K562 (cell line): Measurements from ENCODE around the gene GIMAP8. TPM values are rescaled to one million over a fixed set of nuclear protein-coding genes. Genes with fewer than 3 reads are reported as not detected.

Source experiments
- ATAC-seq: fragments of 200-7000 bp; cut with Tn5 transposase; 3 replicates; pipeline ENCODE4 v1.9.1; 2020; ENCODE audit warnings: moderate library complexity
- BruUV-seq: library from RNA; stranded (reverse); fragments of 400-500 nt; replicated peaks from 2 replicates; lab custom pipeline; 2021; lab: Mats Ljungman, UMichigan
- CTCF ChIA-PET: fragments of 300-600 bp; formaldehyde crosslinking; extraction: SDS; loops from one replicate; lab custom pipeline; 2021; ENCODE audit warnings: low intra/inter-chr PET ratio; lab: Yijun Ruan, JAX
- POLR2A ChIA-PET: fragments of 300-600, 350-650 bp; sonication (Branson Sonifier 250); formaldehyde crosslinking; extraction: SDS; loops from one replicate; lab custom pipeline; 2021; ENCODE audit warnings: antibody characterized with exemption, inconsistent platforms; lab: Yijun Ruan, JAX
- DNase-seq, 4 experiments: peaks; one replicate each; pipeline versions ENCODE4 v3.0.0 to v3.0.0-alpha.2; 2011 to 2018; ENCODE audit warnings: low spot score in 3 of 4, mixed read lengths in 3 of 4; ENCODE audit errors: extremely low read depth in 1 of 4
- FAIRE-seq: peaks from 2 replicates; lab custom pipeline; 2011; peaks lifted over from hg19 to GRCh38; lab: Jason Lieb, UNC
- H2AFZ ChIP-seq: 2 replicates; pipeline ENCODE4 v1.6.0; 2011; ENCODE audit warnings: low read depth, low read length, control low read depth, inconsistent platforms
- H3K27ac ChIP-seq: fragments of 200-600 bp; 3 replicates; pipeline ENCODE4 v1.8.0; 2011; ENCODE audit warnings: low read depth, mild to moderate bottlenecking, control low read depth, inconsistent platforms, low read length, moderate library complexity, mixed read lengths; ENCODE audit errors: extremely low read depth
- H3K27me3 ChIP-seq, 2 experiments: fragments of 300-600 bp in 1 of 2; 2 replicates in 1 of 2; 3 replicates in 1 of 2; pipeline versions ENCODE4 v1.6.0 to v1.8.0; 2011; ENCODE audit warnings: inconsistent platforms in 2 of 2, low read length in 2 of 2, mild to moderate bottlenecking in 1 of 2, mixed read lengths in 1 of 2, moderate library complexity in 1 of 2; ENCODE audit not compliant: control insufficient read depth in 2 of 2, insufficient read depth in 2 of 2
- H3K36me3 ChIP-seq: fragments of 300-600 bp; 3 replicates; pipeline ENCODE4 v1.8.0; 2011; ENCODE audit warnings: mild to moderate bottlenecking, low read length, inconsistent platforms; ENCODE audit not compliant: control insufficient read depth, insufficient read depth
- H3K4me1 ChIP-seq, 2 experiments: fragments of 200-600 bp in 1 of 2; replicated peaks in 1 of 2; 2 replicates in 1 of 2; 3 replicates in 1 of 2; pipeline versions ENCODE4 v1.5.1 to v1.8.0; 2011; ENCODE audit warnings: inconsistent platforms in 2 of 2, low read length in 2 of 2, mild to moderate bottlenecking in 1 of 2, mixed read lengths in 1 of 2, moderate library complexity in 1 of 2; ENCODE audit not compliant: control insufficient read depth in 2 of 2, insufficient read depth in 2 of 2
- H3K4me2 ChIP-seq: 2 replicates; pipeline ENCODE4 v1.6.1; 2011; ENCODE audit warnings: low read length, control low read depth, inconsistent platforms, mixed read lengths; ENCODE audit not compliant: insufficient read depth
- H3K4me3 ChIP-seq: fragments of 200-600 bp; sonication (generic), shearing (Covaris generic); 2 replicates; pipeline ENCODE4 v1.5.1; 2016; ENCODE audit warnings: control low read depth, inconsistent platforms
- H3K79me2 ChIP-seq: fragments of 200-600 bp; 3 replicates; pipeline ENCODE4 v1.8.0; 2011; ENCODE audit warnings: low read length, inconsistent platforms; ENCODE audit not compliant: control insufficient read depth, insufficient read depth
- H3K9ac ChIP-seq, 2 experiments: 2 replicates each; pipeline versions ENCODE4 v1.6.0 to v1.6.1; 2011; ENCODE audit warnings: low read depth in 2 of 2, low read length in 2 of 2, control low read depth in 1 of 2, inconsistent platforms in 1 of 2, mild to moderate bottlenecking in 1 of 2, mixed read lengths in 1 of 2; ENCODE audit not compliant: insufficient read depth in 1 of 2
- H3K9me1 ChIP-seq: one replicate; pipeline ENCODE4 v1.6.0; 2011; ENCODE audit warnings: inconsistent platforms, mild to moderate bottlenecking, low read length, moderate library complexity; ENCODE audit not compliant: control insufficient read depth, insufficient read depth
- H3K9me3 ChIP-seq: replicated peaks from 2 replicates; pipeline ENCODE4 v1.5.1; 2011; ENCODE audit warnings: low read depth, low read length, inconsistent platforms; ENCODE audit not compliant: control insufficient read depth, insufficient read depth
- H4K20me1 ChIP-seq: replicated peaks from 2 replicates; pipeline ENCODE4 v1.6.1; 2011; ENCODE audit warnings: low read length, inconsistent platforms, mixed read lengths; ENCODE audit not compliant: control insufficient read depth, insufficient read depth
- ARHGAP35 ChIP-seq: fragments of 450-650 bp; IDR thresholded peaks from 2 replicates; pipeline ENCODE4 v1.6.1; 2018; ENCODE audit not compliant: partially characterized antibody
- BDP1 ChIP-seq: IDR thresholded peaks from 3 replicates; pipeline ENCODE4 v1.6.1; 2011; ENCODE audit not compliant: insufficient read length, insufficient read depth
- CAMTA2 ChIP-seq: fragments of 250-450 bp; sonication (Bioruptor Pico); conservative IDR thresholded peaks from 2 replicates; pipeline ENCODE4 v1.5.1; 2022
- EGR1 ChIP-seq: fragments of 450-650 bp; conservative IDR thresholded peaks from 2 replicates; pipeline ENCODE4 v1.6.1; 2017; ENCODE audit warnings: mild to moderate bottlenecking
- FOXM1 ChIP-seq, 2 experiments: fragments of 450-650 bp in 1 of 2; sonication (generic) in 1 of 2; formaldehyde crosslinking in 1 of 2; IDR thresholded peaks; 2 replicates each; pipeline versions ENCODE4 v1.6.1 to v1.9.0; 2017 to 2022; ENCODE audit warnings: low read depth in 2 of 2, mild to moderate bottlenecking in 2 of 2, missing genetic modification reagents in 1 of 2, moderate library complexity in 1 of 2
- HNRNPLL ChIP-seq: fragments of 200-400 bp; formaldehyde crosslinking; IDR thresholded peaks from 2 replicates; pipeline ENCODE4 v1.6.1; 2017; ENCODE audit warnings: low read length, low read depth, mild to moderate bottlenecking; ENCODE audit not compliant: poor library complexity, severe bottlenecking
- IRF2 ChIP-seq: sonication (generic); formaldehyde crosslinking; IDR thresholded peaks from 2 replicates; pipeline ENCODE4 v1.8.1; 2022; ENCODE audit warnings: mild to moderate bottlenecking, missing genetic modification reagents
- KAT7 ChIP-seq: sonication (generic); formaldehyde crosslinking; IDR thresholded peaks from 2 replicates; pipeline ENCODE4 v1.8.0; 2022; ENCODE audit warnings: missing genetic modification reagents, mild to moderate bottlenecking, borderline replicate concordance
- RAD51 ChIP-seq: fragments of 450-650 bp; IDR thresholded peaks from 2 replicates; pipeline ENCODE4 v1.7.1; 2016; ENCODE audit warnings: low read depth, mild to moderate bottlenecking, borderline replicate concordance
- THRAP3 ChIP-seq: fragments of 450-650 bp; IDR thresholded peaks from 2 replicates; pipeline ENCODE4 v1.6.1; 2016; ENCODE audit warnings: mild to moderate bottlenecking, inconsistent platforms, borderline replicate concordance
- ZFPM2 ChIP-seq: fragments of 250-450 bp; sonication (Bioruptor Pico); IDR thresholded peaks from 2 replicates; pipeline ENCODE4 v1.5.1; 2022; ENCODE audit warnings: mild to moderate bottlenecking
- WGBS: fragments of 100-300 bp; shearing (Covaris generic); methylation state at CpG from one replicate; pipeline ENCODE4 v1.1.6; 2016; ENCODE audit warnings: low coverage, mixed read lengths; ENCODE audit not compliant: insufficient coverage; ENCODE audit errors: missing lambda C conversion rate; 5-methylcytosine and 5-hydroxymethylcytosine counted together
- in situ Hi-C: fragments of 300-500 bp; cut with MboI; formaldehyde crosslinking; loops from 4 replicates; pipeline ENCODE4 v1.15.0; 2018; ENCODE audit warnings: inconsistent platforms, mixed read lengths
- intact Hi-C: fragments of 100-400 bp; cut with micrococcal nuclease; formaldehyde crosslinking; loops from 2 replicates; pipeline ENCODE4 v1.14.2; 2022
- polyA plus RNA-seq, 8 experiments: library from polyadenylated mRNA; depleted of rRNA in 4 of 8; stranded (reverse) in 5 of 8; unstranded in 3 of 8; fragments of >200 nt; fragmentation: Nextera tagmentation in 2 of 8; fragmentation: Illumina TruSeq in 1 of 8; extraction: Ambion mirVana in 2 of 8; extraction: Trizol in 1 of 8; gene quantifications; 2 replicates each; pipeline versions ENCODE4 v1.2.1 to v1.2.3, GENCODE V29; 2011 to 2014; ENCODE audit warnings: inconsistent platforms in 1 of 8, missing spikeins in 1 of 8
- total RNA-seq, 7 experiments: library from RNA; depleted of rRNA in 6 of 7; stranded (reverse); fragments of >200 nt in 6 of 7; fragmentation: Illumina TruSeq in 2 of 7; extraction: Trizol in 2 of 7; gene quantifications; 2 replicates each; pipeline versions ENCODE4 v1.2.1 to v1.2.3, GENCODE V29; 2011 to 2021; ENCODE audit warnings: low replicate concordance in 1 of 7
- TF ChIP-seq, protein P1 (sequence below): sonication (generic); formaldehyde crosslinking; IDR thresholded peaks from 2 replicates; pipeline ENCODE4 v1.8.0; 2022; ENCODE audit warnings: missing genetic modification reagents, mild to moderate bottlenecking, borderline replicate concordance
- TF ChIP-seq, protein P2 (sequence below): fragments of 450-650 bp; IDR thresholded peaks from one replicate; pipeline ENCODE4 v1.6.1; 2018; ENCODE audit warnings: mild to moderate bottlenecking, moderate library complexity; ENCODE audit not compliant: partially characterized antibody
- TF ChIP-seq, protein P3 (sequence below): sonication (generic); formaldehyde crosslinking; IDR thresholded peaks from 2 replicates; pipeline ENCODE4 v1.8.1; 2023; ENCODE audit warnings: mild to moderate bottlenecking, missing genetic modification reagents, moderate library complexity
- TF ChIP-seq, protein P4 (sequence below): fragments of 200-800 bp; sonication (Bioruptor generic); IDR thresholded peaks from 2 replicates; pipeline ENCODE4 v1.6.1; 2016; ENCODE audit warnings: missing genetic modification characterization, missing compliant biosample characterization

The GIMAP8 gene
- total and polyA plus RNA-seq, 9 of the 15 experiments (the other 6 are each of a cell fraction or from before 2014, with no cell fraction given) = not detected

DNA sequence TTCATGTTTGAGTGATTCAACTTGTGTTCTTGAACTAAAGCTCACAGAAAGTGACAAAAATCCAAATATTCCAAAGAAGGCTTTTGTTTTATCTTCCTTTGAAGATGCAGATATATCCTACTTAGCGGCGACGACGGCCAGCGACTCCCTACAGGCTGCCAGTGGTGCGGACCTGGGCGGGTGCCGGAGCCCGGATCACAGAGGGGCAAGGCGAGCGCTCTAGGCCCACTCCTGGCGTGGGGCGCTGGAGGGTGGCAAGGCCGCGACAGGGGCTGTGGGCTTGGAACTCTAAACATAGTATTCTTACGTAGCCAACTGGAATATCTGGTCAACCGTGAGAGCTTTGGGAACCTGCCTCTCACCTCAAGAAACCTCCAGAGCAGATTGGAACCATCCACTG lies 63.3 kb downstream of the GIMAP8 start:
- no peaks in the 10 kb centered on the region for H3K79me2 ChIP-seq
- H3K27me3 ChIP-seq = peaks cover 14 to 16% of the 10 kb centered on the region in 2 experiments; a peak in 4 of 5 replicates
- 0% methylated on average over 17 of the region's 17 CpGs for WGBS
- in situ Hi-C loops = no loop called here
- H3K9ac ChIP-seq = no peak overlapping the region
- TF ChIP-seq ARHGAP35 (no peak), BDP1 (no peak), RAD51 (no peak), HNRNPLL (no peak), FOXM1 (IDR thresholded peaks at IDR 0.05; ENCODE audit: low read depth) (no peak), FOXM1 (CRISPR knock-in tag; IDR thresholded peaks at IDR 0.05; ENCODE audit: low read depth) (no peak), THRAP3 (no peak), EGR1 (no peak), ZFPM2 (CRISPR knock-in tag) (no peak), CAMTA2 (CRISPR knock-in tag) (no peak), IRF2 (CRISPR knock-in tag) (no peak), KAT7 (CRISPR knock-in tag) (no peak)
- TF ChIP-seq, protein P1, sequence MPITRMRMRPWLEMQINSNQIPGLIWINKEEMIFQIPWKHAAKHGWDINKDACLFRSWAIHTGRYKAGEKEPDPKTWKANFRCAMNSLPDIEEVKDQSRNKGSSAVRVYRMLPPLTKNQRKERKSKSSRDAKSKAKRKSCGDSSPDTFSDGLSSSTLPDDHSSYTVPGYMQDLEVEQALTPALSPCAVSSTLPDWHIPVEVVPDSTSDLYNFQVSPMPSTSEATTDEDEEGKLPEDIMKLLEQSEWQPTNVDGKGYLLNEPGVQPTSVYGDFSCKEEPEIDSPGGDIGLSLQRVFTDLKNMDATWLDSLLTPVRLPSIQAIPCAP (CRISPR knock-in tag) = no peak
- TF ChIP-seq, protein P2, sequence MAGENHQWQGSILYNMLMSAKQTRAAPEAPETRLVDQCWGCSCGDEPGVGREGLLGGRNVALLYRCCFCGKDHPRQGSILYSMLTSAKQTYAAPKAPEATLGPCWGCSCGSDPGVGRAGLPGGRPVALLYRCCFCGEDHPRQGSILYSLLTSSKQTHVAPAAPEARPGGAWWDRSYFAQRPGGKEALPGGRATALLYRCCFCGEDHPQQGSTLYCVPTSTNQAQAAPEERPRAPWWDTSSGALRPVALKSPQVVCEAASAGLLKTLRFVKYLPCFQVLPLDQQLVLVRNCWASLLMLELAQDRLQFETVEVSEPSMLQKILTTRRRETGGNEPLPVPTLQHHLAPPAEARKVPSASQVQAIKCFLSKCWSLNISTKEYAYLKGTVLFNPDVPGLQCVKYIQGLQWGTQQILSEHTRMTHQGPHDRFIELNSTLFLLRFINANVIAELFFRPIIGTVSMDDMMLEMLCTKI = no peak
- TF ChIP-seq, protein P3, sequence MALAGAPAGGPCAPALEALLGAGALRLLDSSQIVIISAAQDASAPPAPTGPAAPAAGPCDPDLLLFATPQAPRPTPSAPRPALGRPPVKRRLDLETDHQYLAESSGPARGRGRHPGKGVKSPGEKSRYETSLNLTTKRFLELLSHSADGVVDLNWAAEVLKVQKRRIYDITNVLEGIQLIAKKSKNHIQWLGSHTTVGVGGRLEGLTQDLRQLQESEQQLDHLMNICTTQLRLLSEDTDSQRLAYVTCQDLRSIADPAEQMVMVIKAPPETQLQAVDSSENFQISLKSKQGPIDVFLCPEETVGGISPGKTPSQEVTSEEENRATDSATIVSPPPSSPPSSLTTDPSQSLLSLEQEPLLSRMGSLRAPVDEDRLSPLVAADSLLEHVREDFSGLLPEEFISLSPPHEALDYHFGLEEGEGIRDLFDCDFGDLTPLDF = no peak
- TF ChIP-seq, protein P4, sequence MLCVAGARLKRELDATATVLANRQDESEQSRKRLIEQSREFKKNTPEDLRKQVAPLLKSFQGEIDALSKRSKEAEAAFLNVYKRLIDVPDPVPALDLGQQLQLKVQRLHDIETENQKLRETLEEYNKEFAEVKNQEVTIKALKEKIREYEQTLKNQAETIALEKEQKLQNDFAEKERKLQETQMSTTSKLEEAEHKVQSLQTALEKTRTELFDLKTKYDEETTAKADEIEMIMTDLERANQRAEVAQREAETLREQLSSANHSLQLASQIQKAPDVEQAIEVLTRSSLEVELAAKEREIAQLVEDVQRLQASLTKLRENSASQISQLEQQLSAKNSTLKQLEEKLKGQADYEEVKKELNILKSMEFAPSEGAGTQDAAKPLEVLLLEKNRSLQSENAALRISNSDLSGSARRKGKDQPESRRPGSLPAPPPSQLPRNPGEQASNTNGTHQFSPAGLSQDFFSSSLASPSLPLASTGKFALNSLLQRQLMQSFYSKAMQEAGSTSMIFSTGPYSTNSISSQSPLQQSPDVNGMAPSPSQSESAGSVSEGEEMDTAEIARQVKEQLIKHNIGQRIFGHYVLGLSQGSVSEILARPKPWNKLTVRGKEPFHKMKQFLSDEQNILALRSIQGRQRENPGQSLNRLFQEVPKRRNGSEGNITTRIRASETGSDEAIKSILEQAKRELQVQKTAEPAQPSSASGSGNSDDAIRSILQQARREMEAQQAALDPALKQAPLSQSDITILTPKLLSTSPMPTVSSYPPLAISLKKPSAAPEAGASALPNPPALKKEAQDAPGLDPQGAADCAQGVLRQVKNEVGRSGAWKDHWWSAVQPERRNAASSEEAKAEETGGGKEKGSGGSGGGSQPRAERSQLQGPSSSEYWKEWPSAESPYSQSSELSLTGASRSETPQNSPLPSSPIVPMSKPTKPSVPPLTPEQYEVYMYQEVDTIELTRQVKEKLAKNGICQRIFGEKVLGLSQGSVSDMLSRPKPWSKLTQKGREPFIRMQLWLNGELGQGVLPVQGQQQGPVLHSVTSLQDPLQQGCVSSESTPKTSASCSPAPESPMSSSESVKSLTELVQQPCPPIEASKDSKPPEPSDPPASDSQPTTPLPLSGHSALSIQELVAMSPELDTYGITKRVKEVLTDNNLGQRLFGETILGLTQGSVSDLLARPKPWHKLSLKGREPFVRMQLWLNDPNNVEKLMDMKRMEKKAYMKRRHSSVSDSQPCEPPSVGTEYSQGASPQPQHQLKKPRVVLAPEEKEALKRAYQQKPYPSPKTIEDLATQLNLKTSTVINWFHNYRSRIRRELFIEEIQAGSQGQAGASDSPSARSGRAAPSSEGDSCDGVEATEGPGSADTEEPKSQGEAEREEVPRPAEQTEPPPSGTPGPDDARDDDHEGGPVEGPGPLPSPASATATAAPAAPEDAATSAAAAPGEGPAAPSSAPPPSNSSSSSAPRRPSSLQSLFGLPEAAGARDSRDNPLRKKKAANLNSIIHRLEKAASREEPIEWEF (CRISPR knock-in tag) = no peak
- TF ChIP-seq, all 486 proteins: peak for 0
- Histone ChIP-seq H2AFZ (no peak overlapping the region), H3K4me3 (no peak overlapping the region), H3K27ac (no peak overlapping the region), H4K20me1 (no peaks in the 10 kb centered on the region), H3K4me2 (no peak overlapping the region), H3K9me1 (no peaks in the 10 kb centered on the region), H3K9me3 (no peaks in the 10 kb centered on the region), H3K36me3 (no peaks in the 10 kb centered on the region), H3K4me1 (no peaks in the 10 kb centered on the region)
- FAIRE-seq (no peak), DNase-seq (no peak), ATAC-seq (no peak)
- POLR2A ChIA-PET = interaction anchor here (0.7 to 1.7 kb wide), 2 partner anchors 16 to 32 kb away, joined by 3 to 4 read pairs; no protein-coding TSS in a partner anchor
- CTCF ChIA-PET = no interaction called here
- BruUV-seq = no TSS peak
- intact Hi-C loops = no loop called here
